HG03457 (cell line): ENCODE data around the gene GADD45A.

ENCODE experiments used
- ATAC-seq: cut with Tn5 transposase; IDR thresholded peaks from one replicate; pipeline ENCODE4 v1.9.1; 2021; ENCODE audit warnings: moderate number of reproducible peaks; ENCODE audit not compliant: unreplicated experiment

The GADD45A gene

GRCh38 chr1:67687649-67688048 is 2.6 kb downstream of the GADD45A start:
- ATAC-seq: no peak

GRCh38 chr1:67688526-67689219 is 3.7 kb downstream of the GADD45A start:
- ATAC-seq: no peak

GRCh38 chr1:67689267-67690017 is 4.4 kb downstream of the GADD45A start:
- ATAC-seq: no peak

GRCh38 chr1:67690018-67690363 is 5.0 kb downstream of the GADD45A start:
- no peak for ATAC-seq

- ATAC-seq: no peak
Observed at GRCh38 chr1:67690411-67690810, 5.4 kb downstream of the GADD45A start.

- no peak for ATAC-seq
Observed at GRCh38 chr1:67691712-67692111, 6.7 kb downstream of the GADD45A start.

- ATAC-seq: no peak
Observed at GRCh38 chr1:67695963-67696362, 11.0 kb downstream of the GADD45A start.

GRCh38 chr1:67696708-67697107 is 11.7 kb downstream of the GADD45A start:
- ATAC-seq: no peak

GRCh38 chr1:67700220-67700619 is 15.2 kb downstream of the GADD45A start:
- ATAC-seq: no peak

GRCh38 chr1:67700692-67701410 is 15.8 kb downstream of the GADD45A start:
- ATAC-seq: no peak

- no peak for ATAC-seq
Observed at GRCh38 chr1:67701876-67702275, 16.9 kb downstream of the GADD45A start.

GRCh38 chr1:67704351-67704750 is 19.4 kb downstream of the GADD45A start:
- ATAC-seq: no peak

GRCh38 chr1:67705735-67706453 is 20.9 kb downstream of the GADD45A start:
- no peak for ATAC-seq

- ATAC-seq: no peak
Observed at GRCh38 chr1:67708606-67709005, 23.6 kb downstream of the GADD45A start.

GRCh38 chr1:67710417-67710816 is 25.4 kb downstream of the GADD45A start:
- ATAC-seq: no peak

GRCh38 chr1:67711158-67711854 is 26.3 kb downstream of the GADD45A start:
- no peak for ATAC-seq

GRCh38 chr1:67711855-67712212 is 26.8 kb downstream of the GADD45A start:
- no peak for ATAC-seq

GRCh38 chr1:67713057-67713846 is 28.3 kb downstream of the GADD45A start:
- ATAC-seq: no peak

GRCh38 chr1:67715819-67716218 is 30.8 kb downstream of the GADD45A start:
- no peak for ATAC-seq

- no peak for ATAC-seq
Observed at GRCh38 chr1:67716800-67717199, 31.8 kb downstream of the GADD45A start.
